ENCODE measurements around the gene ZNF569.

DNA sequence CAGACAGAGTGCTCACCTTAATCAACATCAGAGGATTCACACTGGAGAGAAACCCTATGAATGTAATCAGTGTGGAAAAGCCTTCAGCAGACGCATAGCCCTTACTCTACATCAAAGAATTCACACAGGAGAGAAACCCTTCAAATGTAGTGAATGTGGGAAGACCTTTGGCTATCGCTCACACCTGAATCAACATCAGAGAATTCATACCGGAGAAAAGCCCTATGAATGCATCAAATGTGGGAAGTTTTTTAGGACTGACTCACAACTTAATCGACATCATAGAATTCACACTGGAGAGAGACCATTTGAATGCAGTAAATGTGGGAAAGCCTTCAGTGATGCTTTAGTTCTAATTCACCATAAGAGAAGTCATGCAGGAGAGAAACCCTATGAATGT is 78.0 kb downstream of the ZNF569 start:
- TF ChIP-seq POLR2A (IDR thresholded peaks at IDR 0.05) (no peak), POLR2AphosphoS5 (IDR thresholded peaks at IDR 0.05; ENCODE audit: insufficient read depth in 1 of 2, low read depth in 1 of 2) (no peak)
- TF ChIP-seq, protein P1, sequence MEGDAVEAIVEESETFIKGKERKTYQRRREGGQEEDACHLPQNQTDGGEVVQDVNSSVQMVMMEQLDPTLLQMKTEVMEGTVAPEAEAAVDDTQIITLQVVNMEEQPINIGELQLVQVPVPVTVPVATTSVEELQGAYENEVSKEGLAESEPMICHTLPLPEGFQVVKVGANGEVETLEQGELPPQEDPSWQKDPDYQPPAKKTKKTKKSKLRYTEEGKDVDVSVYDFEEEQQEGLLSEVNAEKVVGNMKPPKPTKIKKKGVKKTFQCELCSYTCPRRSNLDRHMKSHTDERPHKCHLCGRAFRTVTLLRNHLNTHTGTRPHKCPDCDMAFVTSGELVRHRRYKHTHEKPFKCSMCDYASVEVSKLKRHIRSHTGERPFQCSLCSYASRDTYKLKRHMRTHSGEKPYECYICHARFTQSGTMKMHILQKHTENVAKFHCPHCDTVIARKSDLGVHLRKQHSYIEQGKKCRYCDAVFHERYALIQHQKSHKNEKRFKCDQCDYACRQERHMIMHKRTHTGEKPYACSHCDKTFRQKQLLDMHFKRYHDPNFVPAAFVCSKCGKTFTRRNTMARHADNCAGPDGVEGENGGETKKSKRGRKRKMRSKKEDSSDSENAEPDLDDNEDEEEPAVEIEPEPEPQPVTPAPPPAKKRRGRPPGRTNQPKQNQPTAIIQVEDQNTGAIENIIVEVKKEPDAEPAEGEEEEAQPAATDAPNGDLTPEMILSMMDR (IDR thresholded peaks at IDR 0.05) = no peak
